Natural killer cell treated with Interleukin-12 subunit alpha and Interleukin-12 subunit beta and Interleukin-15 and Interleukin-18, amount 100 ng/mL, for 72 hours (primary cell): ENCODE results near the gene EXOC3L4. TPM values are rescaled to one million over a fixed set of nuclear protein-coding genes. Genes with fewer than 3 reads are reported as not detected.

Source experiments
- ATAC-seq, 2 donors: fragments of 150-1000 bp; cut with Tn5 transposase in 1 of 2; sonication (Bioruptor Pico), chemical (Tn5 transposase) in 1 of 2; 2 replicates each; pipeline ENCODE4 v1.10.0; 2021
- DNase-seq: peaks from one replicate; pipeline ENCODE4 v3.0.0; 2022; ENCODE audit warnings: low spot score
- H3K27ac Mint-ChIP-seq, 2 donors: 1 replicate in 1 of 2; 2 replicates in 1 of 2; pipeline ENCODE4 v1.8.0; 2022; ENCODE audit warnings: mixed read lengths in 2 of 2, mild to moderate bottlenecking in 1 of 2, moderate library complexity in 1 of 2
- H3K27me3 Mint-ChIP-seq, 2 donors: 1 replicate in 1 of 2; 2 replicates in 1 of 2; pipeline ENCODE4 v1.8.0; 2022; ENCODE audit warnings: mixed read lengths in 2 of 2
- H3K36me3 Mint-ChIP-seq: one replicate; pipeline ENCODE4 v1.8.0; 2022; ENCODE audit warnings: mixed read lengths
- H3K4me1 Mint-ChIP-seq, 2 donors: 1 replicate in 1 of 2; 2 replicates in 1 of 2; pipeline ENCODE4 v1.8.0; 2022; ENCODE audit warnings: low read depth in 2 of 2, mixed read lengths in 2 of 2, mild to moderate bottlenecking in 1 of 2
- H3K4me3 Mint-ChIP-seq: one replicate; pipeline ENCODE4 v1.8.0; 2022; ENCODE audit warnings: mixed read lengths
- H3K9me3 Mint-ChIP-seq: 2 replicates; pipeline ENCODE4 v1.8.0; 2022; ENCODE audit warnings: mixed read lengths
- total RNA-seq, 2 donors: library from RNA; stranded (reverse); gene quantifications; one replicate each; pipeline ENCODE4 v1.2.3, GENCODE V29; 2022

Gene EXOC3L4
- total RNA-seq, 2 donors from 2014 or later = not detected

DNA sequence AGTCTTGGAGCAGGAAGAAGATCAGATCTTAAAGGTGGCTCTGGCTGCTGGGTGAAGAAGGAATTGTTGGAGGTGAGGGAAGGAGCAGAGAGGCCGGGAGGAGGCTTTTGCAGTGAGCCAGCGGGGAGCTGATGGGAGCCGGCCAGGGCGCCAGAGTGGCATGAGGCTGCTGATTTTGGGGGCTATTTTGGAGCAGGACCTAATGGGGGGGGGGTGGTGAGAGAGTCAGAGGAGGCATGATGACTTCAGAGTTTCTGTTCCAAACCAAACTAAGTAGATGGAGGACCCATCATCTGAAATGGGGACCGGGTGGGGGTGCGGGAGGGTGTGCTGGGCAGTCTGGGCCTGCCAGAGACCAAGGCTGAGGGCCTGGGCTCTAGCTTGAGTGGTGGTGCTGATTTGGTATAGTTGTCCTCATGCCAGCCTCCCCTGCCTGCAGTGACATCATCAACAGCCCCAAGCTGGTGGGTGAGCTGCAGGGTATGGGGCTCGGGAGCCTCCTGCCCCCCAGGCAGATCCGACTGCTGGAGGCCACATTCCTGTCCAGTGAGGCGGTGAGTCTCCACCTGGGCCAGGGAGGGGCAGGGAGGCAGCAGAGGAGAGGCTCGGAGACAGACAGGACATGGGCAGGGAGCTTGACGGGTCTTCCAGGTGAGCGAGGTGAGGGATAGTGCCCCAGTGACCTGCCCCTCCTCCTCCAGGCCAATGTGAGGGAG, 34.9 kb downstream of the EXOC3L4 start:
- DNase-seq (no peak), ATAC-seq (no peak)
- H3K9me3 Mint-ChIP-seq = no peaks in the 10 kb centered on the region
- H3K4me3 Mint-ChIP-seq = no peak overlapping the region
- H3K36me3 Mint-ChIP-seq = no peaks in the 10 kb centered on the region
- H3K4me1 Mint-ChIP-seq = peaks cover 0 to 3% of the 10 kb centered on the region in 2 donors
- no peak overlapping the region for H3K27ac Mint-ChIP-seq
- H3K27me3 Mint-ChIP-seq = peaks cover 0 to 4% of the 10 kb centered on the region in 2 donors

- H3K27me3 Mint-ChIP-seq = peaks cover 0 to 4% of the 10 kb centered on the region in 2 donors
- peaks cover 0 to 3% of the 10 kb centered on the region in 2 donors for H3K4me1 Mint-ChIP-seq
- no peaks in the 10 kb centered on the region for H3K9me3 Mint-ChIP-seq
- no peak for ATAC-seq
- DNase-seq = no peak
- H3K36me3 Mint-ChIP-seq = no peaks in the 10 kb centered on the region
- no peak overlapping the region for H3K27ac Mint-ChIP-seq
- H3K4me3 Mint-ChIP-seq = no peak overlapping the region
Measured at GRCh38 chr14:103130017-103130764, 35.7 kb downstream of the EXOC3L4 start.

GRCh38 chr14:103130965-103131364, 36.4 kb downstream of the EXOC3L4 start:
- Mint-ChIP-seq H3K4me1 (peaks cover 0 to 3% of the 10 kb centered on the region in 2 donors), H3K27me3 (peaks cover 0 to 4% of the 10 kb centered on the region in 2 donors), H3K36me3 (no peaks in the 10 kb centered on the region), H3K4me3 (no peak overlapping the region), H3K27ac (no peak overlapping the region), H3K9me3 (no peaks in the 10 kb centered on the region)
- ATAC-seq (no peak), DNase-seq (no peak)

DNA sequence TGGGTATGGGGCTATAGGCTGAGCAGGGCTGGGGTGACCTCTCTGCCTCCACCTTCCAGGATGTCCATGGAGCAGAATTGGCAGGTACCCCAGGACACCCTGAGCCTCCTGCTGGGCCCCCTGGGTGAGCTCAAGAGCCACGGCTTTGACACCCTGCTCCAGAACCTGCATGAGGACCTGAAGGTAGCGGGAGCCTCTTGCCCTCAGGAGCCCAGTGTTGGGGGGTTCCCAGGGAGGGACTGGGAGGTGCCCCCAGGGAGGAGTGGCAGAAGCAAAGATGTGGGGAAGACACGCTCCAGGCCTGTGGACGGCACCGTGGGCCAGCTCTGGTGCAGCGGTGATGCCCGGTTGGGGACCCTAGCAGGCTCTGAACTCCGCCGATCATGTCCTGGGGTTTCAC, 37.1 kb downstream of the EXOC3L4 start:
- H3K36me3 Mint-ChIP-seq = no peaks in the 10 kb centered on the region
- DNase-seq (no peak), ATAC-seq (no peak)
- no peak overlapping the region for H3K27ac Mint-ChIP-seq
- no peaks in the 10 kb centered on the region for H3K4me1 Mint-ChIP-seq
- H3K27me3 Mint-ChIP-seq = peaks cover 0 to 2% of the 10 kb centered on the region in 2 donors
- H3K4me3 Mint-ChIP-seq = no peak overlapping the region
- H3K9me3 Mint-ChIP-seq = no peaks in the 10 kb centered on the region

GRCh38 chr14:103132381-103133209, 38.1 kb downstream of the EXOC3L4 start:
- H3K4me1 Mint-ChIP-seq = no peaks in the 10 kb centered on the region
- H3K9me3 Mint-ChIP-seq = no peaks in the 10 kb centered on the region
- H3K4me3 Mint-ChIP-seq = no peak overlapping the region
- DNase-seq (no peak), ATAC-seq (no peak)
- no peaks in the 10 kb centered on the region for H3K36me3 Mint-ChIP-seq
- peaks cover 0 to 2% of the 10 kb centered on the region in 2 donors for H3K27me3 Mint-ChIP-seq
- H3K27ac Mint-ChIP-seq = no peak overlapping the region

GRCh38 chr14:103133210-103134140, 39.0 kb downstream of the EXOC3L4 start:
- ATAC-seq = no peak
- Mint-ChIP-seq H3K4me1 (no peaks in the 10 kb centered on the region), H3K36me3 (no peaks in the 10 kb centered on the region), H3K27ac (no peak overlapping the region), H3K9me3 (no peaks in the 10 kb centered on the region), H3K4me3 (no peak overlapping the region), H3K27me3 (peaks cover 0 to 4% of the 10 kb centered on the region in 2 donors)
- DNase-seq = no peak

DNA sequence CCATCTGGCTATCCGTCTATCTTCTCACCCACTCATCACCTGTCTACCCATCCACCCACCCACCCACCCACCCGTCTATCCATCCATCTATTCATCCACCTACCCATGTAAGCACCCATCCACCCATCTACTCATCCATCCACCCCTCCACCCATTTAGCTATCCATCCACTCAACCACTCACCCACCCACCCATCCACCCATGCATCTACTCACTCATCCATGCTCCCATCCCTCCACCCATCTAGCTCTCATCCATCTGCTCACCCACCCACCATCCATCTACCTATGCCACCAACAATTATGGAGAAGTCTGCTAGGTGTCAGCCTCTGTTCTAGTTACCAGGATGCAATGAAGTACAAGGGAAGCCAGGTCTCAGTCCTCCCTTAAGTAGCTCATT, 39.9 kb downstream of the EXOC3L4 start:
- Mint-ChIP-seq H3K9me3 (no peaks in the 10 kb centered on the region), H3K36me3 (no peaks in the 10 kb centered on the region), H3K4me3 (no peak overlapping the region), H3K27ac (no peak overlapping the region), H3K4me1 (no peaks in the 10 kb centered on the region), H3K27me3 (peaks cover 0 to 2% of the 10 kb centered on the region in 2 donors)
- ATAC-seq = no peak
- DNase-seq = no peak

DNA sequence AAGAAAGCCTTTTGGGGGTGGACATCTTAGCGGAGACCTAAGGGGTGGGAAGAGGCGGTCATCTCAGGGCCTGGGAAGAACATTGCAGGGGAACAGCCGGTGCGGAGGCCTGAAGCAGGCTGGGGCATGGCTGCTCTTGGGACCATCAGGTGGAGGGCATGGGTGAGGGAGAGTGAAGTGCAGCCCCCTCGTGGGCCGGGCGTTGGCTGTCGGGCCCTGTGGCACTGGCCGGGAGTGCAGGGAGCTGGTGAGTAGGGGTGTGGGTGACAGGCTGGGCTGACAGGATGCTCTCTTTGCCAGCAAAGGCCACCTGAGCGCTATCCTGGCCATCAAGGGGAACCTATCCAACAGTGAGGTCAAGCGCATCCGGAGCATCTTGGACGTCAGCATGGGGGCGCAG, 40.4 kb downstream of the EXOC3L4 start:
- DNase-seq (no peak), ATAC-seq (no peak)
- H3K4me1 Mint-ChIP-seq = no peaks in the 10 kb centered on the region
- no peak overlapping the region for H3K27ac Mint-ChIP-seq
- no peak overlapping the region for H3K4me3 Mint-ChIP-seq
- no peaks in the 10 kb centered on the region for H3K36me3 Mint-ChIP-seq
- H3K27me3 Mint-ChIP-seq = peaks cover 0 to 6% of the 10 kb centered on the region in 2 donors
- no peaks in the 10 kb centered on the region for H3K9me3 Mint-ChIP-seq

DNA sequence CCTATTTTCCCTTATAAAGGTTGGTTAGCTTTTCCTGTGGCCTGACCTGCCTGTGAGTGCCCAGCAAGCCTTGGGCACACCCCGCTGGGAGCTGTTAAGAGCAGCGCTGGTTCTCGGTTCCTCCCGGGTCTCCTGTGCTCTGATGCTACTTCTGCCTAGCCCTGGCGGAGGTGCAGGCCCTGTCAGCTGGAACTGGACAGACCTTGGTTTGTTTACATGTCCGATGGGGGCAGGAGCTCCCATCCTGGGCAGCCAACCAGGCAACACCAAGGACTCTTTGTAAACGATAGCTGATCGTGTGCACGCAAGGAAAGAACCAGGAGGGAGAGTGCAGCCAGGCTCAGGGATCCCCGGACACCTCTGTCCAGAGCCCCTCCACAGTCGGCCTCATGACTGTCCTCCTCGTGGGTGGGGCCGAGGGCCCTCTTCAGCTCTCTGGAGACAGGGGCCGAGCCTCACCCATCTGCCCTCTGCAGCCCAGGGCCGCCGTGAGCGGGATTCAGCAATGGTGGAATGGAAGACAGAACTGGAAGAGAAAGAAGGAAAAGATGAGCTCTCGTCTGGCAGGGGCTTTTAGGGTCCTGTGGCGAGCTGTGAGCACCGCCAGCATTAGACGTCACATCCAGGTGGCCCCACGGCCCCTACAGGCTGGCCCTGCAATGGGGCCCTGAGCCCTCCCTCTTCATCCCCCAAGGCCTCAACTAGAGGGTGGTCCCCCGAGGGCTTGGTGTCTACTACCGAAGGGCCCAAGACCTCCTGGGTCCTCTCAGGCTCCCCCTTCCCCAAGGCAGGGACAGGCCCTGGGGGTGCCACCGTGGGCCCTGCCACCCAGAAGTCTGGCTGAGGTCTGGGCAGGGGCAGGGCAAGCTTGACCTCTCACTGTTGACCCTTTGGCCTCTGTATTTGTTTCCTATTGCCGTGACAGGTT, 41.1 kb downstream of the EXOC3L4 start:
- Mint-ChIP-seq H3K27me3 (peaks cover 0 to 9% of the 10 kb centered on the region in 2 donors), H3K4me3 (no peak overlapping the region), H3K36me3 (no peaks in the 10 kb centered on the region), H3K4me1 (peaks cover 5 to 6% of the 10 kb centered on the region in 2 donors), H3K9me3 (no peaks in the 10 kb centered on the region), H3K27ac (no peak overlapping the region)
- DNase-seq (no peak), ATAC-seq (peak in 1 of 2 donors; percentile 10)

DNA sequence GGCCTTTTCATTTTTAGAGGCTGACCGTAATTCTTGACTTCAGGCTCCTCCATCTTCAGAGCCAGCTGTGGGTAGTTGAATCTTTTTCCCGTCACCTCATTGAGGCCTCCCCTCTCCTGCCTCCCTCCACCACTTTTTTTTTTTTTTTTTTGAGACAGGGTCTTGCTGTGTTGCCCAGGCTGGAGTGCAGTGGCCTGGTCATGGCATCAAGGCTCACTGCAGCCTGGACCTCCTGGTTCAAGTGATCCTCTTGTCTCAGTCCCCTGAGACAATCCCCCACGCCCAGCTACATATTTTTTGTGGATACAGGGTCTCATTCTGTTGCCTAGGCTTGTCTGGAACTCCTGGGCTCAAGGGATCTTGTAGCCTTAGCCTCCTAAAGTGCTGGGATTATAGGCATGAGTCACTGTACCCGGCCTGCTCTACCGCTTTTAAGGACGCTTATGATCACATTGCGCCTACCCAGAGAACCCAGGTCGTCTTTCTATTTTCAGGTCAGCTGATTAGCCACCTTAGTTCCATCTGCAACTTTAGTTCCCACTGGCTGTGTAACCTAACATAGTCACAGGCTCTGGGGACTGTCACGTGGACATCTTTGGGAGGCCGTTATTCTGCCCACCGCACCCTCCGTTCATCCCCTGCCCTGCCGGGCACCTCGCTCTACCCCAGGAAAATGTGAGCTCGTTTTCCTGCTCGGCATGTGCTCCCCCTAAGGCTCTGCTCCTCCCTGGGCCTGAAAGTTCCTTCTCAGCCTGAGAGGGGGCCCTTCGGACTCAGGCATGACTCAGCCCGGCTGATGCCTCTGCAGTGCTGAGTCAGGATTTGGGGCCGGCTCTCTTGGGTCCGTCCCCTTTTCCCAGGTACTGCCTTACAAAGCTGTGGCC, 42.1 kb downstream of the EXOC3L4 start:
- no peak for DNase-seq
- no peaks in the 10 kb centered on the region for H3K36me3 Mint-ChIP-seq
- H3K4me3 Mint-ChIP-seq = no peak overlapping the region
- no peaks in the 10 kb centered on the region for H3K9me3 Mint-ChIP-seq
- ATAC-seq = no peak
- H3K27ac Mint-ChIP-seq = no peak overlapping the region
- peaks cover 0 to 14% of the 10 kb centered on the region in 2 donors for H3K27me3 Mint-ChIP-seq
- H3K4me1 Mint-ChIP-seq = peaks cover 7 to 8% of the 10 kb centered on the region in 2 donors

DNA sequence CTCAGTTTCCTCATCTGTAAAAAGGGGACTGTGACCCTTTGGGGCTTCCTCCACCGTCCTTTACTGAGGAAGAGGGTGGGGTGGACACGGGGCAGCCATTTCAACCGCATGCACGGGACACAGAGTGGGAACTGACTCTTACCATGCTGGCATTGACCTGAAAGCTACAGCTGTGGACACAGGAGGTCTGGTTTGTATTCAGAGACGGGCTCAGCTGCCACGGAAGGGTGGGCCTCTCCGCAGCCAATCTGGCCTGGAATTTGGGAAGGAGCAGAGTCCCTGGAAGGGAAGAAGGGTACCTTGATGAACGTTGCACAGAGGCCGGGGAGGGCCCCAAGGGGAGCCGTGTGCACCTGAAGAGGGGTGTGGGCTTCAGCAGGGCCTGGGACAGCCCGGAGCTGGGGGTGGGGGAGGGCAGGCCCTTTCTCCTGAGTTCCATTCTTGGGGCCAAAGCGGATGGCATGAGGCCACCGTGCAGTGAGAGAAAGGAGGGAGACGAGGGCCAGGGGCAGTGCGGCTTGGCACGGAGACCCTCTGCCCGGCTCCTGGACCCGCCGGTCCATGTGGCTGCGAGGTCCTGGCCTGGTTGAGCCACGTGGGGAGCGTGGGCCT, 43.3 kb downstream of the EXOC3L4 start:
- no peaks in the 10 kb centered on the region for H3K9me3 Mint-ChIP-seq
- no peak overlapping the region for H3K4me3 Mint-ChIP-seq
- no peak for DNase-seq
- H3K4me1 Mint-ChIP-seq = peaks cover 7 to 8% of the 10 kb centered on the region in 2 donors
- no peak for ATAC-seq
- no peaks in the 10 kb centered on the region for H3K36me3 Mint-ChIP-seq
- H3K27me3 Mint-ChIP-seq = peaks cover 0 to 19% of the 10 kb centered on the region in 2 donors
- no peak overlapping the region for H3K27ac Mint-ChIP-seq
